H9 (cell line): ENCODE data around the gene ECE1. TPM values are rescaled to one million over a fixed set of nuclear protein-coding genes. Genes with fewer than 3 reads are reported as not detected.

Experiments
- DNase-seq: peaks from one replicate; pipeline ENCODE4 v3.0.0-alpha.2; 2017
- H2AFZ ChIP-seq: one replicate; pipeline ENCODE4 v1.6.1; 2013; ENCODE audit warnings: mild to moderate bottlenecking, low read length, control low read depth, moderate library complexity
- H2AK5ac ChIP-seq: 2 replicates; pipeline ENCODE4 v1.6.1; 2013; ENCODE audit warnings: low read length, control low read depth, mixed read lengths; ENCODE audit not compliant: insufficient read length
- H2BK120ac ChIP-seq: one replicate; pipeline ENCODE4 v1.6.1; 2013; ENCODE audit warnings: low read depth, mild to moderate bottlenecking, low read length, control low read depth, inconsistent platforms; ENCODE audit not compliant: poor library complexity, severe bottlenecking
- H2BK12ac ChIP-seq: 2 replicates; pipeline ENCODE4 v1.6.1; 2013; ENCODE audit warnings: low read length, control low read depth, mixed read lengths, low read depth; ENCODE audit not compliant: insufficient read length
- H2BK15ac ChIP-seq: 2 replicates; pipeline ENCODE4 v1.6.1; 2013; ENCODE audit warnings: low read depth, low read length, control low read depth
- H2BK20ac ChIP-seq: one replicate; pipeline ENCODE4 v1.6.1; 2013; ENCODE audit warnings: low read depth, mild to moderate bottlenecking, low read length, control low read depth, inconsistent platforms; ENCODE audit not compliant: poor library complexity, severe bottlenecking
- H2BK5ac ChIP-seq: 2 replicates; pipeline ENCODE4 v1.6.1; 2013; ENCODE audit warnings: low read length, control low read depth, mixed read lengths; ENCODE audit not compliant: insufficient read length
- H3K14ac ChIP-seq: 2 replicates; pipeline ENCODE4 v1.6.1; 2013; ENCODE audit warnings: low read length, control low read depth; ENCODE audit not compliant: insufficient read depth
- H3K18ac ChIP-seq: 2 replicates; pipeline ENCODE4 v1.6.1; 2013; ENCODE audit warnings: low read depth, mild to moderate bottlenecking, mixed read lengths, low read length, control low read depth; ENCODE audit not compliant: insufficient read length
- H3K23ac ChIP-seq: 2 replicates; pipeline ENCODE4 v1.6.1; 2013; ENCODE audit warnings: low read length, control low read depth, mixed read lengths, low read depth; ENCODE audit not compliant: insufficient read length
- H3K23me2 ChIP-seq: 2 replicates; pipeline ENCODE4 v1.6.1; 2013; ENCODE audit warnings: low read depth, mild to moderate bottlenecking, mixed read lengths, low read length, control low read depth; ENCODE audit not compliant: insufficient read length, poor library complexity, severe bottlenecking
- H3K27ac ChIP-seq: 2 replicates; pipeline ENCODE4 v1.5.1; 2013; ENCODE audit warnings: low read length, control low read depth, mixed read lengths, low read depth; ENCODE audit not compliant: insufficient read length
- H3K27me3 ChIP-seq: 2 replicates; pipeline ENCODE4 v1.6.1; 2013; ENCODE audit warnings: low read length, control low read depth, inconsistent platforms; ENCODE audit not compliant: insufficient read depth
- H3K4ac ChIP-seq: 2 replicates; pipeline ENCODE4 v1.6.1; 2013; ENCODE audit warnings: low read depth, mild to moderate bottlenecking, control low read depth, inconsistent platforms, low read length, moderate library complexity
- H3K4me1 ChIP-seq: 2 replicates; pipeline ENCODE4 v1.6.1; 2013; ENCODE audit warnings: low read length, control low read depth, inconsistent platforms; ENCODE audit not compliant: insufficient read depth
- H3K4me2 ChIP-seq: 2 replicates; pipeline ENCODE4 v1.6.1; 2013; ENCODE audit warnings: low read length, control low read depth, mixed read lengths; ENCODE audit not compliant: insufficient read length, insufficient read depth
- H3K56ac ChIP-seq: 2 replicates; pipeline ENCODE4 v1.6.1; 2013; ENCODE audit warnings: low read depth, mild to moderate bottlenecking, mixed read lengths, low read length, control low read depth; ENCODE audit not compliant: insufficient read length
- H3K79me1 ChIP-seq: 2 replicates; pipeline ENCODE4 v1.6.1; 2013; ENCODE audit warnings: low read depth, mild to moderate bottlenecking, moderate library complexity, low read length, control low read depth, inconsistent platforms; ENCODE audit not compliant: insufficient read depth, poor library complexity, severe bottlenecking
- H3K79me2 ChIP-seq: 2 replicates; pipeline ENCODE4 v1.6.1; 2013; ENCODE audit warnings: low read length, control low read depth, inconsistent platforms; ENCODE audit not compliant: insufficient read depth
- H3K9ac ChIP-seq: 2 replicates; pipeline ENCODE4 v1.6.1; 2013; ENCODE audit warnings: low read length, control low read depth, mixed read lengths; ENCODE audit not compliant: insufficient read length; ENCODE audit errors: extremely low read depth
- H3K9me3 ChIP-seq: one replicate; pipeline ENCODE4 v1.6.1; 2013; ENCODE audit warnings: low read depth, low read length, inconsistent platforms; ENCODE audit not compliant: control insufficient read depth
- H3T11ph ChIP-seq: one replicate; pipeline ENCODE4 v1.6.1; 2013; ENCODE audit warnings: mild to moderate bottlenecking, low read length, control low read depth, inconsistent platforms
- H4K20me1 ChIP-seq: one replicate; pipeline ENCODE4 v1.6.1; 2013; ENCODE audit not compliant: control insufficient read depth, insufficient read length, insufficient read depth
- H4K5ac ChIP-seq: 2 replicates; pipeline ENCODE4 v1.6.1; 2013; ENCODE audit warnings: low read depth, mild to moderate bottlenecking, mixed read lengths, low read length, control low read depth; ENCODE audit not compliant: insufficient read length
- H4K8ac ChIP-seq: replicated peaks from 2 replicates; pipeline ENCODE4 v1.6.1; 2013; ENCODE audit warnings: low read length, control low read depth, mixed read lengths, low read depth; ENCODE audit not compliant: insufficient read length
- H4K91ac ChIP-seq: 2 replicates; pipeline ENCODE4 v1.6.1; 2013; ENCODE audit warnings: low read depth, mild to moderate bottlenecking, moderate library complexity, mixed read lengths, low read length, control low read depth; ENCODE audit not compliant: insufficient read length
- H3K27ac Mint-ChIP-seq, 3 experiments: 2 replicates in 2 of 3; 3 replicates in 1 of 3; pipeline ENCODE4 v1.8.0; 2020 to 2021; ENCODE audit warnings: mixed read lengths in 3 of 3, mild to moderate bottlenecking in 1 of 3, moderate library complexity in 1 of 3
- H3K27me3 Mint-ChIP-seq: 2 replicates; pipeline ENCODE4 v1.8.0; 2021; ENCODE audit warnings: low read depth, mild to moderate bottlenecking, moderate library complexity, mixed read lengths
- H3K36me3 Mint-ChIP-seq, 3 experiments: 2 replicates in 2 of 3; 3 replicates in 1 of 3; pipeline ENCODE4 v1.8.0; 2020 to 2021; ENCODE audit warnings: low read depth in 3 of 3, mixed read lengths in 3 of 3; ENCODE audit not compliant: insufficient read depth in 1 of 3
- H3K4me1 Mint-ChIP-seq, 2 experiments: 2 replicates each; pipeline ENCODE4 v1.8.0; 2020; ENCODE audit warnings: mixed read lengths in 2 of 2
- H3K4me3 Mint-ChIP-seq, 2 experiments: 2 replicates in 1 of 2; 3 replicates in 1 of 2; pipeline ENCODE4 v1.8.0; 2020 to 2021; ENCODE audit warnings: mild to moderate bottlenecking in 2 of 2, mixed read lengths in 2 of 2, moderate library complexity in 1 of 2
- H3K9me3 Mint-ChIP-seq, 2 experiments: 2 replicates in 1 of 2; 3 replicates in 1 of 2; pipeline ENCODE4 v1.8.0; 2020; ENCODE audit warnings: mild to moderate bottlenecking in 2 of 2, mixed read lengths in 2 of 2, moderate library complexity in 1 of 2
- CTCF ChIP-seq: fragments of 200-600 bp; sonication (generic); conservative IDR thresholded peaks from 3 replicates; pipeline ENCODE4 v1.8.0; 2021; ENCODE audit warnings: antibody characterized with exemption, mild to moderate bottlenecking
- WGBS: extraction: QIAGEN DNeasy Blood & Tissue Kit; methylation state at CpG from one replicate; pipeline ENCODE4 v1.1.7; 2013; ENCODE audit warnings: missing lambda C conversion rate, low lambda C conversion rate, mixed read lengths; ENCODE audit not compliant: insufficient read length; ENCODE audit errors: extremely low coverage; 5-methylcytosine and 5-hydroxymethylcytosine counted together
- total RNA-seq: library from RNA; stranded (reverse); gene quantifications from 2 replicates; pipeline ENCODE4 v1.2.1, GENCODE V29; 2021

ECE1 gene
- total RNA-seq, 1 experiment from 2014 or later, result 31.1 TPM

- no peaks in the 10 kb centered on the region for H3K4me1 ChIP-seq
- no peak overlapping the region for H3T11ph ChIP-seq
- no peak overlapping the region for H3K23ac ChIP-seq
- no peaks in the 10 kb centered on the region for H3K79me2 ChIP-seq
- H3K56ac ChIP-seq, result no peak overlapping the region
- no peak overlapping the region for H3K4me2 ChIP-seq
- no peak overlapping the region for H2BK15ac ChIP-seq
- H3K9ac ChIP-seq, result no peak overlapping the region
- H3K27ac ChIP-seq, result no peak overlapping the region
- Mint-ChIP-seq H3K27ac (no peak overlapping the region), H3K4me1 (no peaks in the 10 kb centered on the region), H3K36me3 (no peaks in the 10 kb centered on the region), H3K27me3 (peaks cover 97% of the 10 kb centered on the region), H3K4me3 (no peak overlapping the region), H3K9me3 (peaks cover 1 to 5% of the 10 kb centered on the region in 2 experiments; a peak in 2 of 5 replicates)
- TF ChIP-seq CTCF, result no peak
- no peak overlapping the region for H2AK5ac ChIP-seq
- H3K23me2 ChIP-seq, result no peaks in the 10 kb centered on the region
- H4K20me1 ChIP-seq, result no peaks in the 10 kb centered on the region
- no peak overlapping the region for H2BK12ac ChIP-seq
- no peak overlapping the region for H2BK20ac ChIP-seq
- WGBS, result no CpG with 5 or more reads among the region's 5 CpGs
- no peak overlapping the region for H2BK5ac ChIP-seq
- no peak overlapping the region for H4K91ac ChIP-seq
- no peaks in the 10 kb centered on the region for H3K79me1 ChIP-seq
- no peak overlapping the region for H4K5ac ChIP-seq
- no peak overlapping the region for H3K18ac ChIP-seq
- no peak overlapping the region for H2BK120ac ChIP-seq
- no peak overlapping the region for H3K14ac ChIP-seq
- no peak overlapping the region for H3K4ac ChIP-seq
- no peak overlapping the region for H2AFZ ChIP-seq
- H3K9me3 ChIP-seq, result no peaks in the 10 kb centered on the region
- DNase-seq, result no peak
- peaks cover 44% of the 10 kb centered on the region for H3K27me3 ChIP-seq
- H4K8ac ChIP-seq, result no peak overlapping the region
These were observed 105.0 kb downstream of the ECE1 start for GRCh38 chr1:21185221-21185731.
